ENCODE results near the gene SCN3B. TPM values are rescaled to one million over a fixed set of nuclear protein-coding genes. Genes with fewer than 3 reads are reported as not detected.

Gene SCN3B
- total and polyA plus RNA-seq, 2 of the 13 experiments (the other 11 are each of a cell fraction or from before 2014, with no cell fraction given) = 0.07 to 0.11 TPM

- 0 out of 2 replicates have a peak, but pooled peaks have one; percentile 14 for TF ChIP-seq THAP9 (CRISPR knock-in tag; IDR thresholded peaks at IDR 0.05; ENCODE audit: borderline replicate concordance)
- no peak for TF ChIP-seq KLF6 (CRISPR knock-in tag; IDR thresholded peaks at IDR 0.05)
- TF ChIP-seq XBP1 (CRISPR knock-in tag; IDR thresholded peaks at IDR 0.05) = no peak
- 0 out of 2 replicates have a peak, but pooled peaks have one; percentile 51 for TF ChIP-seq ZNF451 (CRISPR knock-in tag; IDR thresholded peaks at IDR 0.05)
- peak; percentile 64; the same call in 1 of the 2 replicates for TF ChIP-seq KDM2A (CRISPR knock-in tag; IDR thresholded peaks at IDR 0.05; ENCODE audit: borderline replicate concordance, low read depth)
These were observed 73.7 kb downstream of the SCN3B start (continued) for GRCh38 chr11:123580557-123581275.

GRCh38 chr11:123580137-123580536 lies 74.3 kb downstream of the SCN3B start:
- CTCF ChIA-PET (ENCODE audit: low intra/inter-chr PET ratio, low total read pairs) = interaction anchor here (1.1 to 1.7 kb wide), 2 partner anchors 127 to 131 kb away, joined by 4 to 9 read pairs; no protein-coding TSS in a partner anchor
- TF ChIP-seq KDM6A (CRISPR knock-in tag; IDR thresholded peaks at IDR 0.05; ENCODE audit: low read depth) (no peak), GFI1 (CRISPR knock-in tag; IDR thresholded peaks at IDR 0.05; ENCODE audit: borderline replicate concordance) (no peak), ASH2L (IDR thresholded peaks at IDR 0.05; ENCODE audit: insufficient read length, low read depth, low read length) (no peak), ZNF605 (CRISPR knock-in tag; IDR thresholded peaks at IDR 0.05) (no peak), ZNF724P (CRISPR knock-in tag; IDR thresholded peaks at IDR 0.05; ENCODE audit: borderline replicate concordance) (no peak), NFE2 (CRISPR knock-in tag; IDR thresholded peaks at IDR 0.05) (no peak), KDM2A (CRISPR knock-in tag; IDR thresholded peaks at IDR 0.05; ENCODE audit: borderline replicate concordance, low read depth) (no peak), HMG20A (CRISPR knock-in tag; IDR thresholded peaks at IDR 0.05; ENCODE audit: borderline replicate concordance) (no peak), RXRB (CRISPR knock-in tag; IDR thresholded peaks at IDR 0.05; ENCODE audit: borderline replicate concordance) (no peak)
- TF ChIP-seq, protein P1, sequence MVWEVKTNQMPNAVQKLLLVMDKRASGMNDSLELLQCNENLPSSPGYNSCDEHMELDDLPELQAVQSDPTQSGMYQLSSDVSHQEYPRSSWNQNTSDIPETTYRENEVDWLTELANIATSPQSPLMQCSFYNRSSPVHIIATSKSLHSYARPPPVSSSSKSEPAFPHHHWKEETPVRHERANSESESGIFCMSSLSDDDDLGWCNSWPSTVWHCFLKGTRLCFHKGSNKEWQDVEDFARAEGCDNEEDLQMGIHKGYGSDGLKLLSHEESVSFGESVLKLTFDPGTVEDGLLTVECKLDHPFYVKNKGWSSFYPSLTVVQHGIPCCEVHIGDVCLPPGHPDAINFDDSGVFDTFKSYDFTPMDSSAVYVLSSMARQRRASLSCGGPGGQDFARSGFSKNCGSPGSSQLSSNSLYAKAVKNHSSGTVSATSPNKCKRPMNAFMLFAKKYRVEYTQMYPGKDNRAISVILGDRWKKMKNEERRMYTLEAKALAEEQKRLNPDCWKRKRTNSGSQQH (CRISPR knock-in tag; IDR thresholded peaks at IDR 0.05; ENCODE audit: low read depth) = no peak

More at GRCh38 chr11:123580137-123580536, 74.3 kb downstream of the SCN3B start:
- Histone ChIP-seq H3K4me1 (ENCODE audit: insufficient read depth, low read length) (no peaks in the 10 kb centered on the region), H3K79me2 (ENCODE audit: insufficient read depth, low read length) (no peaks in the 10 kb centered on the region), H3K27ac (ENCODE audit: extremely low read length, insufficient read depth, low read length) (no peak overlapping the region), H3K9ac (ENCODE audit: insufficient read depth, low read depth, low read length) (no peak overlapping the region), H4K20me1 (ENCODE audit: insufficient read depth, low read length) (no peaks in the 10 kb centered on the region), H3K4me3 (replicated peaks in 1 of 3; ENCODE audit: insufficient read depth in 1 of 3, low read depth in 2 of 3, low read length in 3 of 3) (no peak overlapping the region), H3K36me3 (replicated peaks in 1 of 2; ENCODE audit: control insufficient read depth in 1 of 2, insufficient read depth in 2 of 2, low read length in 2 of 2) (no peaks in the 10 kb centered on the region), H3K4me2 (ENCODE audit: low read depth, low read length) (no peak overlapping the region), H2AFZ (ENCODE audit: low read length) (no peak overlapping the region), H3K27me3 (ENCODE audit: control insufficient read depth in 1 of 2, insufficient read depth in 2 of 2, low read length in 2 of 2) (peaks cover 1 to 26% of the 10 kb centered on the region in 2 experiments), H3K9me3 (ENCODE audit: low read length) (no peaks in the 10 kb centered on the region)
- in situ Hi-C loops (cut with HindIII; ENCODE audit: extremely low pct_ligation_motif_present, low pct_unique_long_range_greater_than_20kb) = no loop called here
- ATAC-seq (no peak), FAIRE-seq (no peak), DNase-seq (ENCODE audit: low spot score) (no peak)
- intact Hi-C loops (cut with micrococcal nuclease; ENCODE audit: unreplicated experiment) = loop anchor here (1.0 to 10.0 kb wide), 2 partner anchors 65 to 127 kb away; no protein-coding TSS in a partner anchor
- POLR2A ChIA-PET = no interaction called here
- 79% methylated on average over 6 of the region's 6 CpGs for WGBS (ENCODE audit: low lambda C conversion rate)
- no TSS peak for BruUV-seq (replicated peaks)
